DOHH2 (cell line): Measurements from ENCODE around the gene SPHK1.

ENCODE experiments used
- EZH2phosphoT487 ChIP-seq: fragments of 200-600 bp; sonication (generic); IDR thresholded peaks from 2 replicates; pipeline ENCODE4 v1.6.1; 2017; ENCODE audit warnings: borderline replicate concordance, mild to moderate bottlenecking, antibody characterized with exemption, low read length, moderate library complexity, mixed read lengths
- TF ChIP-seq, protein P1 (sequence below): fragments of 200-600 bp; sonication (generic); IDR thresholded peaks from one replicate; pipeline ENCODE4 v1.5.1; 2014; ENCODE audit warnings: antibody characterized with exemption, mild to moderate bottlenecking, low read depth, low read length; ENCODE audit not compliant: poor library complexity, severe bottlenecking

- TF ChIP-seq, protein P1, sequence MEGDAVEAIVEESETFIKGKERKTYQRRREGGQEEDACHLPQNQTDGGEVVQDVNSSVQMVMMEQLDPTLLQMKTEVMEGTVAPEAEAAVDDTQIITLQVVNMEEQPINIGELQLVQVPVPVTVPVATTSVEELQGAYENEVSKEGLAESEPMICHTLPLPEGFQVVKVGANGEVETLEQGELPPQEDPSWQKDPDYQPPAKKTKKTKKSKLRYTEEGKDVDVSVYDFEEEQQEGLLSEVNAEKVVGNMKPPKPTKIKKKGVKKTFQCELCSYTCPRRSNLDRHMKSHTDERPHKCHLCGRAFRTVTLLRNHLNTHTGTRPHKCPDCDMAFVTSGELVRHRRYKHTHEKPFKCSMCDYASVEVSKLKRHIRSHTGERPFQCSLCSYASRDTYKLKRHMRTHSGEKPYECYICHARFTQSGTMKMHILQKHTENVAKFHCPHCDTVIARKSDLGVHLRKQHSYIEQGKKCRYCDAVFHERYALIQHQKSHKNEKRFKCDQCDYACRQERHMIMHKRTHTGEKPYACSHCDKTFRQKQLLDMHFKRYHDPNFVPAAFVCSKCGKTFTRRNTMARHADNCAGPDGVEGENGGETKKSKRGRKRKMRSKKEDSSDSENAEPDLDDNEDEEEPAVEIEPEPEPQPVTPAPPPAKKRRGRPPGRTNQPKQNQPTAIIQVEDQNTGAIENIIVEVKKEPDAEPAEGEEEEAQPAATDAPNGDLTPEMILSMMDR, result no peak
- TF ChIP-seq EZH2phosphoT487, result no peak
These were observed 5.7 kb upstream of the SPHK1 start for GRCh38 chr17:76378548-76379274.
